Measurements from ENCODE around the gene FBXW7.

The FBXW7 gene

GRCh38 chr4:152431784-152432183 lies 104.1 kb downstream of the FBXW7 start:
- TF ChIP-seq CEBPB (IDR thresholded peaks at IDR 0.05) (no peak), TCF12 (IDR thresholded peaks at IDR 0.05; ENCODE audit: low read depth) (no peak), EP300 (IDR thresholded peaks at IDR 0.05; ENCODE audit: borderline replicate concordance) (no peak), TEAD4 (IDR thresholded peaks at IDR 0.05) (no peak), FOXM1 (IDR thresholded peaks at IDR 0.05; ENCODE audit: borderline replicate concordance, low read depth) (no peak), EGR1 (IDR thresholded peaks at IDR 0.05) (no peak), YY1 (IDR thresholded peaks at IDR 0.05; ENCODE audit: low read depth) (no peak), ZBTB7A (IDR thresholded peaks at IDR 0.05; ENCODE audit: low read depth) (no peak), RAD21 (IDR thresholded peaks at IDR 0.05; ENCODE audit: low read depth) (no peak), CREB1 (IDR thresholded peaks at IDR 0.05; ENCODE audit: low read depth) (no peak), REST (IDR thresholded peaks at IDR 0.05; ENCODE audit: low read depth) (no peak), TAF1 (IDR thresholded peaks at IDR 0.05; ENCODE audit: low read depth) (no peak)

- TF ChIP-seq MAX (IDR thresholded peaks at IDR 0.05) (no peak), TCF12 (IDR thresholded peaks at IDR 0.05; ENCODE audit: low read depth) (no peak), FOXM1 (IDR thresholded peaks at IDR 0.05; ENCODE audit: borderline replicate concordance, low read depth) (no peak), TAF1 (IDR thresholded peaks at IDR 0.05; ENCODE audit: low read depth) (no peak), CEBPB (IDR thresholded peaks at IDR 0.05) (no peak), ZBTB7A (IDR thresholded peaks at IDR 0.05; ENCODE audit: low read depth) (no peak), CREB1 (IDR thresholded peaks at IDR 0.05; ENCODE audit: low read depth) (no peak), EGR1 (IDR thresholded peaks at IDR 0.05) (no peak), EP300 (IDR thresholded peaks at IDR 0.05; ENCODE audit: borderline replicate concordance) (no peak), NFIC (IDR thresholded peaks at IDR 0.05) (no peak), USF1 (IDR thresholded peaks at IDR 0.05) (no peak), TEAD4 (IDR thresholded peaks at IDR 0.05) (no peak), YY1 (IDR thresholded peaks at IDR 0.05; ENCODE audit: low read depth) (no peak), REST (IDR thresholded peaks at IDR 0.05; ENCODE audit: low read depth) (no peak), RAD21 (IDR thresholded peaks at IDR 0.05; ENCODE audit: low read depth) (no peak)
Measured at GRCh38 chr4:152431291-152431690, 104.6 kb downstream of the FBXW7 start.

- TF ChIP-seq USF1 (IDR thresholded peaks at IDR 0.05) = no peak
Measured at GRCh38 chr4:152430507-152430906, 105.4 kb downstream of the FBXW7 start.

- no peak for TF ChIP-seq MAX (IDR thresholded peaks at IDR 0.05)
- no peak for TF ChIP-seq RAD21 (IDR thresholded peaks at IDR 0.05; ENCODE audit: low read depth)
- TF ChIP-seq YY1 (IDR thresholded peaks at IDR 0.05; ENCODE audit: low read depth) = no peak
- TF ChIP-seq USF1 (IDR thresholded peaks at IDR 0.05) = no peak
- no peak for TF ChIP-seq CEBPB (IDR thresholded peaks at IDR 0.05)
- TF ChIP-seq TAF1 (IDR thresholded peaks at IDR 0.05; ENCODE audit: low read depth) = no peak
Measured at GRCh38 chr4:152427981-152428380, 107.9 kb downstream of the FBXW7 start.

- TF ChIP-seq ZBTB7A (IDR thresholded peaks at IDR 0.05; ENCODE audit: low read depth) (no peak), NFIC (IDR thresholded peaks at IDR 0.05) (no peak), TAF1 (IDR thresholded peaks at IDR 0.05; ENCODE audit: low read depth) (no peak), YY1 (IDR thresholded peaks at IDR 0.05; ENCODE audit: low read depth) (no peak), EP300 (IDR thresholded peaks at IDR 0.05; ENCODE audit: borderline replicate concordance) (no peak)
Measured at GRCh38 chr4:152424977-152425376, 110.9 kb downstream of the FBXW7 start.

GRCh38 chr4:152424396-152424795 lies 111.5 kb downstream of the FBXW7 start:
- no peak for TF ChIP-seq ZBTB7A (IDR thresholded peaks at IDR 0.05; ENCODE audit: low read depth)
- no peak for TF ChIP-seq TCF12 (IDR thresholded peaks at IDR 0.05; ENCODE audit: low read depth)
- no peak for TF ChIP-seq MAX (IDR thresholded peaks at IDR 0.05)
- no peak for TF ChIP-seq TEAD4 (IDR thresholded peaks at IDR 0.05)
- no peak for TF ChIP-seq EGR1 (IDR thresholded peaks at IDR 0.05)
- TF ChIP-seq NFIC (IDR thresholded peaks at IDR 0.05) = no peak
- TF ChIP-seq USF1 (IDR thresholded peaks at IDR 0.05) = no peak
- TF ChIP-seq TAF1 (IDR thresholded peaks at IDR 0.05; ENCODE audit: low read depth) = no peak
- no peak for TF ChIP-seq REST (IDR thresholded peaks at IDR 0.05; ENCODE audit: low read depth)
- TF ChIP-seq YY1 (IDR thresholded peaks at IDR 0.05; ENCODE audit: low read depth) = no peak
- no peak for TF ChIP-seq CEBPB (IDR thresholded peaks at IDR 0.05)
- TF ChIP-seq FOXM1 (IDR thresholded peaks at IDR 0.05; ENCODE audit: borderline replicate concordance, low read depth) = no peak
- no peak for TF ChIP-seq EP300 (IDR thresholded peaks at IDR 0.05; ENCODE audit: borderline replicate concordance)
- no peak for TF ChIP-seq RAD21 (IDR thresholded peaks at IDR 0.05; ENCODE audit: low read depth)
- no peak for TF ChIP-seq CREB1 (IDR thresholded peaks at IDR 0.05; ENCODE audit: low read depth)
